Ovary (tissue), 9 donors: ENCODE measurements around the gene YTHDF1. TPM values are rescaled to one million over a fixed set of nuclear protein-coding genes. Genes with fewer than 3 reads are reported as not detected.

Source experiments
- DNase-seq, 5 donors: peaks; one replicate each; pipeline ENCODE4 v3.0.0-alpha.2; 2019 to 2020
- H3K27ac ChIP-seq, 2 donors: fragments of 200-600 bp; one replicate each; pipeline versions ENCODE4 v1.5.1 to v1.8.0; 2019 to 2022
- H3K27me3 ChIP-seq: fragments of 200-600 bp; one replicate; pipeline ENCODE4 v1.8.0; 2022
- H3K36me3 ChIP-seq: fragments of 200-600 bp; sonication (generic); one replicate; pipeline ENCODE4 v1.5.1; 2019
- H3K4me1 ChIP-seq: one replicate; pipeline ENCODE4 v1.8.1; 2013; ENCODE audit warnings: mild to moderate bottlenecking, moderate library complexity; ENCODE audit not compliant: insufficient read depth
- H3K4me3 ChIP-seq: fragments of 200-600 bp; sonication (generic); one replicate; pipeline ENCODE4 v1.5.1; 2017
- H3K9me3 ChIP-seq, 2 donors: fragments of 200-600 bp in 1 of 2; sonication (generic) in 1 of 2; one replicate each; pipeline versions ENCODE4 v1.5.1 to v1.8.1; 2013 to 2019; ENCODE audit warnings: mild to moderate bottlenecking in 1 of 2, moderate library complexity in 1 of 2
- CTCF ChIP-seq, 3 donors: fragments of 450-650 bp in 2 of 3; fragments of 200-600 bp in 1 of 3; IDR thresholded peaks; one replicate each; pipeline versions ENCODE4 v1.5.1 to v1.8.0; 2016 to 2022; ENCODE audit warnings: antibody characterized with exemption in 3 of 3, mild to moderate bottlenecking in 1 of 3
- EP300 ChIP-seq: sonication (generic); formaldehyde crosslinking; IDR thresholded peaks from one replicate; pipeline ENCODE4 v1.6.1; 2017; ENCODE audit warnings: antibody characterized with exemption
- POLR2A ChIP-seq: fragments of 450-650 bp; IDR thresholded peaks from one replicate; pipeline ENCODE4 v1.6.1; 2017; ENCODE audit warnings: antibody characterized with exemption, mild to moderate bottlenecking, moderate library complexity
- WGBS, 3 donors: extraction: QIAGEN DNeasy Blood & Tissue Kit in 1 of 3; methylation state at CpG; one replicate each; pipeline versions ENCODE4 v1.1.5 to v1.1.7; 2013 to 2017; 5-methylcytosine and 5-hydroxymethylcytosine counted together
- intact Hi-C, 4 donors: fragments of 100-400 bp; cut with DNase I; formaldehyde crosslinking; loops; one replicate each; pipeline versions ENCODE4 v1.11.0 to v1.15.1; 2022 to 2023
- polyA plus RNA-seq, 2 donors: library from polyadenylated mRNA; stranded (reverse); fragments of 200-250 nt in 1 of 2; fragments of 350-450 nt in 1 of 2; fragmentation: Illumina TruSeq in 1 of 2; extraction: RNeasy Lipid Tissue Mini Kit (QIAGEN cat#74804) in 1 of 2; gene quantifications; one replicate each; pipeline ENCODE4 v1.2.3, GENCODE V29; 2013 to 2014
- total RNA-seq, 7 donors: library from RNA; depleted of rRNA in 2 of 7; stranded (reverse); fragments of >200 nt in 2 of 7; fragmentation: NEBNext Ultra II Directional in 3 of 7; extraction: Animal tissue kit (Norgen Biotek cat#: 25700) in 3 of 7; gene quantifications; one replicate each; pipeline versions ENCODE4 v1.1.0 to v1.2.4, GENCODE V29; 2016 to 2023
- donor health status: DM: no; HTN: no; CAD: no; lungs with moderate emphysema.
- donor health status: DM: no; HTN: no; CAD: no.
- donor health status: Bipolar disorder and iron deficiency.
- donor health status: DM: yes; HTN: yes; CAD: no.
- donor health status: DM: no; HTN: no; CAD: no.
- donor health status: DM: yes; HTN: yes; CAD: no.

YTHDF1 gene
- total and polyA plus RNA-seq, 9 donors: 17.0 to 39.4 (median 30.5) TPM

- no peak for DNase-seq
Observed at GRCh38 chr20:63238514-63239125, 22.7 kb upstream of the YTHDF1 start.

DNA sequence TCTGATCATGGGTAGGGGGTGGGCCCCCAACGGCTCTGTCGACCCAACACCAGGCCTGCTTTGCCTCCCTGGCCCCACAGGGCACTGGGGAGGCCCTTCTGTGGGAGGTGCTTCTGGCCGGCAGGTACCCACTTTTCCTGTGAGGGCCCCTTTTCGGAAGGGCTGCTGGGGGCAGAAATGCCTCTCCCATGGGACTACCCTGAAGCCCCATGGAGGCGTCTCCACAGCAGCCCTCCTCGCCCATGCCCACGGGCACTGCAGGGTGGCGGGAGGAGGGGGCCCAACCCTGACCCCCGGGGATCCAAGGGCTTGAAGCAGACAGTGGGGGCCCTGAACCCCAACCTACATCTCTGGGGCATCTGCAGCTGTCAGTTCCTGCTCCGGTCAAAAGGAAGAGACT is 22.1 kb upstream of the YTHDF1 start:
- H3K36me3 ChIP-seq: no peaks in the 10 kb centered on the region
- no peaks in the 10 kb centered on the region for H3K27me3 ChIP-seq
- H3K9me3 ChIP-seq: no peaks in the 10 kb centered on the region
- TF ChIP-seq POLR2A: no peak
- no peak for TF ChIP-seq EP300
- no peak for TF ChIP-seq CTCF (IDR thresholded peaks at IDR 0.05)
- H3K4me3 ChIP-seq: no peak overlapping the region
- no peak for DNase-seq
- WGBS, 3 donors: 46 to 60% (median 56%) methylated on average over 8 to 10 of the region's 10 CpGs
- intact Hi-C loops: loop anchor here in 1 of 4 donors (10.0 kb wide), 1 partner anchor 183 kb away; no protein-coding TSS in a partner anchor
- H3K27ac ChIP-seq: no peak overlapping the region
- no peaks in the 10 kb centered on the region for H3K4me1 ChIP-seq

More at GRCh38 chr20:63238514-63239125, 22.7 kb upstream of the YTHDF1 start:
- H3K9me3 ChIP-seq: no peaks in the 10 kb centered on the region
- no peak for TF ChIP-seq EP300
- no peak for TF ChIP-seq CTCF (IDR thresholded peaks at IDR 0.05)
- no peak for TF ChIP-seq POLR2A
- H3K36me3 ChIP-seq: no peaks in the 10 kb centered on the region
- no peak overlapping the region for H3K4me3 ChIP-seq
- no peak overlapping the region for H3K27ac ChIP-seq
- 32 to 45% (median 43%) methylated on average over 11 to 16 of the region's 16 CpGs for WGBS, 3 donors
- intact Hi-C loops: loop anchor here in 1 of 4 donors (10.0 kb wide), 1 partner anchor 184 kb away; no protein-coding TSS in a partner anchor
- H3K4me1 ChIP-seq: no peaks in the 10 kb centered on the region
- no peaks in the 10 kb centered on the region for H3K27me3 ChIP-seq

DNA sequence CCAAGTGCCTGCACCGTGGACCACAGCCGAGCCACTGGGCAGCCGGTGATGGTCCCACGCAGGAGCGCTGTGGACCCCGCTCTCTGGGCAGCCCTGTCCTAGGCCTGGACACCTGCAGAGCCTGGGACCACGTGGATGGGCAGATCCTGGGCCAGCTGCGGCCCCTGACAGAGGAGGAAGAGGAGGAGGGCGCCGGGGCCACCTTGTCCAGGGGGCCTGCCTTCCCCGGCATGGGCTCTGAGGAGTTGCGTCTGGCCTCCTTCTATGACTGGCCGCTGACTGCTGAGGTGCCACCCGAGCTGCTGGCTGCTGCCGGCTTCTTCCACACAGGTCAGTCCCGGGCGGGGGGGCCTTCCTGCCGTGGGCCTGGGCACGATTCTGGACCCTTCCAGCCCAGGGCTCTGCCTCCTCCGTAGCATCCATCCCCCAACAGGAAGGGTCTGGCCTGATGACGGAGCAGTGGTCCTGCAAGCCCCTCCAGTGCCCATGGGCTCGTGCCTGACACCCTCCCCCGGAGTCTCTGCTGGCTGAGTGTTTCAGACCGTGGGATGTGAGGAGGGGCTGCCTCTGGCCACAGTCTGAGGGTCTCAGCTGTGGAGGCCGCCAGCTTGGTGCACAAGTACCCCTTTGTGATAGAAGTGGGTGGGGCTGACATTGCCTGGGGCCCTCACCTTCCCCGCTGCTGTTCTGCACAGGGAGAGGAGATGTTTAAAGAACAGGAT is 20.3 kb upstream of the YTHDF1 start:
- DNase-seq: no peak
- H3K9me3 ChIP-seq: no peaks in the 10 kb centered on the region

More for the DNA sequence above, 20.3 kb upstream of the YTHDF1 start:
- Histone ChIP-seq H3K27me3 (no peaks in the 10 kb centered on the region), H3K36me3 (no peaks in the 10 kb centered on the region), H3K27ac (no peak overlapping the region), H3K4me1 (no peaks in the 10 kb centered on the region), H3K4me3 (no peak overlapping the region)
- WGBS, 3 donors: 78 to 84% (median 79%) methylated on average over 23 to 26 of the region's 26 CpGs
- intact Hi-C loops: loop anchor here in 1 of 4 donors (10.0 kb wide), 1 partner anchor 181 kb away; no protein-coding TSS in a partner anchor
- no peak for TF ChIP-seq EP300
- TF ChIP-seq POLR2A: no peak
- no peak for TF ChIP-seq CTCF (IDR thresholded peaks at IDR 0.05)
